Measurements from ENCODE around the gene TMPRSS7.

GRCh38 chr3:112042842-112043280 lies 8.3 kb downstream of the TMPRSS7 start:
- TF ChIP-seq POLR2A (IDR thresholded peaks at IDR 0.05), result no peak
- TF ChIP-seq, protein P1, sequence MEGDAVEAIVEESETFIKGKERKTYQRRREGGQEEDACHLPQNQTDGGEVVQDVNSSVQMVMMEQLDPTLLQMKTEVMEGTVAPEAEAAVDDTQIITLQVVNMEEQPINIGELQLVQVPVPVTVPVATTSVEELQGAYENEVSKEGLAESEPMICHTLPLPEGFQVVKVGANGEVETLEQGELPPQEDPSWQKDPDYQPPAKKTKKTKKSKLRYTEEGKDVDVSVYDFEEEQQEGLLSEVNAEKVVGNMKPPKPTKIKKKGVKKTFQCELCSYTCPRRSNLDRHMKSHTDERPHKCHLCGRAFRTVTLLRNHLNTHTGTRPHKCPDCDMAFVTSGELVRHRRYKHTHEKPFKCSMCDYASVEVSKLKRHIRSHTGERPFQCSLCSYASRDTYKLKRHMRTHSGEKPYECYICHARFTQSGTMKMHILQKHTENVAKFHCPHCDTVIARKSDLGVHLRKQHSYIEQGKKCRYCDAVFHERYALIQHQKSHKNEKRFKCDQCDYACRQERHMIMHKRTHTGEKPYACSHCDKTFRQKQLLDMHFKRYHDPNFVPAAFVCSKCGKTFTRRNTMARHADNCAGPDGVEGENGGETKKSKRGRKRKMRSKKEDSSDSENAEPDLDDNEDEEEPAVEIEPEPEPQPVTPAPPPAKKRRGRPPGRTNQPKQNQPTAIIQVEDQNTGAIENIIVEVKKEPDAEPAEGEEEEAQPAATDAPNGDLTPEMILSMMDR (IDR thresholded peaks at IDR 0.05), result no peak
